GM23338 (cell line): ENCODE data around the gene ANKRD60. TPM values are rescaled to one million over a fixed set of nuclear protein-coding genes. Genes with fewer than 3 reads are reported as not detected.

ENCODE experiments used
- ATAC-seq: fragments of 200-7000 bp; cut with Tn5 transposase; 3 replicates; pipeline ENCODE4 v1.9.1; 2020
- DNase-seq: peaks from one replicate; pipeline ENCODE4 v3.0.0-alpha.2; 2015; ENCODE audit warnings: low spot score
- H2AFZ ChIP-seq: fragments of 200-600 bp; sonication (generic); 2 replicates; pipeline ENCODE4 v1.8.0; 2016; ENCODE audit warnings: antibody characterized with exemption, mild to moderate bottlenecking, moderate library complexity
- H3F3A ChIP-seq: fragments of 200-600 bp; sonication (generic); replicated peaks from 2 replicates; pipeline ENCODE4 v1.8.0; 2017; ENCODE audit warnings: antibody characterized with exemption, mixed run types, low read depth
- H3K27ac ChIP-seq: fragments of 200-600 bp; sonication (generic); 2 replicates; pipeline ENCODE4 v1.6.1; 2016; ENCODE audit warnings: low read depth
- H3K27me3 ChIP-seq: fragments of 200-600 bp; sonication (generic); 2 replicates; pipeline ENCODE4 v1.8.0; 2016; ENCODE audit warnings: mild to moderate bottlenecking, mixed run types, moderate library complexity; ENCODE audit not compliant: insufficient read depth
- H3K36me3 ChIP-seq: fragments of 200-600 bp; sonication (generic); 2 replicates; pipeline ENCODE4 v1.8.0; 2016; ENCODE audit warnings: mild to moderate bottlenecking; ENCODE audit not compliant: insufficient read depth
- H3K4me1 ChIP-seq: fragments of 200-600 bp; sonication (generic); 2 replicates; pipeline ENCODE4 v1.8.0; 2016; ENCODE audit warnings: mild to moderate bottlenecking, moderate library complexity; ENCODE audit not compliant: insufficient read depth
- H3K4me2 ChIP-seq: fragments of 200-600 bp; sonication (generic); 2 replicates; pipeline ENCODE4 v1.7.1; 2017; ENCODE audit warnings: mixed run types
- H3K4me3 ChIP-seq: fragments of 200-600 bp; sonication (generic); 2 replicates; pipeline ENCODE4 v1.6.1; 2016; ENCODE audit warnings: mixed run types
- H3K79me2 ChIP-seq: fragments of 200-600 bp; sonication (generic); replicated peaks from 2 replicates; pipeline ENCODE4 v1.8.0; 2017; ENCODE audit warnings: mild to moderate bottlenecking; ENCODE audit not compliant: insufficient read depth
- H3K9me2 ChIP-seq: fragments of 200-600 bp; sonication (generic); 2 replicates; pipeline ENCODE4 v1.8.0; 2017; ENCODE audit not compliant: insufficient read depth
- H4K20me1 ChIP-seq: fragments of 200-600 bp; sonication (generic); replicated peaks from 2 replicates; pipeline ENCODE4 v1.8.0; 2017; ENCODE audit warnings: mild to moderate bottlenecking; ENCODE audit not compliant: insufficient read depth
- H3K27ac Mint-ChIP-seq: 2 replicates; pipeline ENCODE4 v1.8.0; 2020; ENCODE audit warnings: inconsistent platforms, mild to moderate bottlenecking, moderate library complexity, mixed read lengths
- H3K27me3 Mint-ChIP-seq: 3 replicates; pipeline ENCODE4 v1.8.0; 2022; ENCODE audit warnings: low read depth, mild to moderate bottlenecking, moderate library complexity, mixed read lengths, inconsistent platforms; ENCODE audit not compliant: insufficient read depth, poor library complexity
- H3K36me3 Mint-ChIP-seq: 3 replicates; pipeline ENCODE4 v1.8.0; 2021; ENCODE audit warnings: low read depth, mild to moderate bottlenecking, inconsistent platforms, moderate library complexity, mixed read lengths
- H3K4me1 Mint-ChIP-seq: 3 replicates; pipeline ENCODE4 v1.8.0; 2020; ENCODE audit warnings: mild to moderate bottlenecking, inconsistent platforms, mixed read lengths
- H3K4me3 Mint-ChIP-seq: 3 replicates; pipeline ENCODE4 v1.8.0; 2021; ENCODE audit warnings: moderate library complexity, mild to moderate bottlenecking, inconsistent platforms, mixed read lengths
- H3K9me3 Mint-ChIP-seq: 3 replicates; pipeline ENCODE4 v1.8.0; 2020; ENCODE audit warnings: moderate library complexity, mild to moderate bottlenecking, inconsistent platforms, mixed read lengths
- CTCF ChIP-seq, 2 experiments: fragments of 200-600 bp in 1 of 2; sonication (generic) in 1 of 2; conservative IDR thresholded peaks; 2 replicates each; pipeline versions ENCODE4 v1.5.1 to v1.6.1; 2016 to 2017; ENCODE audit warnings: antibody characterized with exemption in 2 of 2, low read depth in 2 of 2, mild to moderate bottlenecking in 2 of 2, moderate library complexity in 1 of 2
- ETS1 ChIP-seq: IDR thresholded peaks from 2 replicates; pipeline ENCODE4 v1.6.1; 2016; ENCODE audit warnings: antibody characterized with exemption
- EZH2 ChIP-seq: fragments of 200-600 bp; sonication (generic); IDR thresholded peaks from one replicate; pipeline ENCODE4 v1.8.0; 2017; ENCODE audit warnings: antibody characterized with exemption, mild to moderate bottlenecking, low read depth; ENCODE audit not compliant: unreplicated experiment
- JUNB ChIP-seq: IDR thresholded peaks from one replicate; pipeline ENCODE4 v1.6.1; 2016; ENCODE audit warnings: antibody characterized with exemption; ENCODE audit not compliant: unreplicated experiment
- POLR2AphosphoS5 ChIP-seq: IDR thresholded peaks from 2 replicates; pipeline ENCODE4 v1.6.1; 2016; ENCODE audit warnings: antibody characterized with exemption, low read depth
- REST ChIP-seq: IDR thresholded peaks from one replicate; pipeline ENCODE4 v1.6.1; 2018; ENCODE audit warnings: antibody characterized with exemption; ENCODE audit not compliant: unreplicated experiment
- STAT1 ChIP-seq: IDR thresholded peaks from one replicate; pipeline ENCODE4 v1.6.1; 2016; ENCODE audit warnings: antibody characterized with exemption; ENCODE audit not compliant: unreplicated experiment
- ZNF114 ChIP-seq: fragments of 250-450 bp; sonication (Bioruptor Pico); IDR thresholded peaks from 2 replicates; pipeline ENCODE4 v1.5.0; 2020; ENCODE audit warnings: mild to moderate bottlenecking, moderate library complexity
- ZNF331 ChIP-seq: fragments of 250-450 bp; sonication (Bioruptor Pico); IDR thresholded peaks from 2 replicates; pipeline ENCODE4 v1.5.0; 2020; ENCODE audit warnings: low read depth, mild to moderate bottlenecking, moderate library complexity
- ZNF462 ChIP-seq: fragments of 250-450 bp; sonication (Bioruptor Pico); IDR thresholded peaks from 2 replicates; pipeline ENCODE4 v1.5.0; 2020; ENCODE audit warnings: mild to moderate bottlenecking, moderate library complexity
- polyA plus RNA-seq: library from polyadenylated mRNA; unstranded; fragments of >200 nt; fragmentation: Nextera tagmentation; extraction: Ambion mirVana; gene quantifications from 2 replicates; pipeline ENCODE4 v1.2.1, GENCODE V29; 2016
- total RNA-seq: library from RNA; depleted of rRNA; stranded (reverse); fragments of >200 nt; shearing (Covaris generic); gene quantifications from 2 replicates; pipeline ENCODE4 v1.2.3, GENCODE V29; 2014

ANKRD60 gene
- total and polyA plus RNA-seq, 2 experiments from 2014 or later, result not detected

- Mint-ChIP-seq H3K4me1 (peaks cover 26% of the 10 kb centered on the region), H3K9me3 (no peaks in the 10 kb centered on the region), H3K4me3 (no peak overlapping the region), H3K27me3 (no peaks in the 10 kb centered on the region), H3K36me3 (no peaks in the 10 kb centered on the region), H3K27ac (no peak overlapping the region)
- TF ChIP-seq JUNB (no peak), CTCF (conservative IDR thresholded peaks at IDR 0.05; ENCODE audit: low read depth in 2 of 2) (no peak), EZH2 (no peak), ZNF462 (CRISPR knock-in tag) (no peak), ZNF114 (CRISPR knock-in tag) (no peak), ETS1 (no peak), STAT1 (no peak), ZNF331 (CRISPR knock-in tag) (no peak), POLR2AphosphoS5 (no peak), REST (no peak)
- H3K27ac ChIP-seq, result no peak overlapping the region
- H2AFZ ChIP-seq, result no peak overlapping the region
- H3K79me2 ChIP-seq, result no peaks in the 10 kb centered on the region
- H3F3A ChIP-seq, result no peaks in the 10 kb centered on the region
- H3K4me3 ChIP-seq, result no peak overlapping the region
- DNase-seq (no peak), ATAC-seq (no peak)
- no peak overlapping the region for H3K4me2 ChIP-seq
- no peaks in the 10 kb centered on the region for H3K27me3 ChIP-seq
- H3K4me1 ChIP-seq, result peaks cover 5% of the 10 kb centered on the region
- H3K36me3 ChIP-seq, result no peaks in the 10 kb centered on the region
- no peaks in the 10 kb centered on the region for H4K20me1 ChIP-seq
- no peaks in the 10 kb centered on the region for H3K9me2 ChIP-seq
Measured at GRCh38 chr20:58235010-58235409, 6.6 kb upstream of the ANKRD60 start.
